ENCODE measurements around the gene GPSM1. TPM values are rescaled to one million over a fixed set of nuclear protein-coding genes. Genes with fewer than 3 reads are reported as not detected.

Gene GPSM1
- total RNA-seq, 1 experiment from 2014 or later, result 24.7 TPM

DNA sequence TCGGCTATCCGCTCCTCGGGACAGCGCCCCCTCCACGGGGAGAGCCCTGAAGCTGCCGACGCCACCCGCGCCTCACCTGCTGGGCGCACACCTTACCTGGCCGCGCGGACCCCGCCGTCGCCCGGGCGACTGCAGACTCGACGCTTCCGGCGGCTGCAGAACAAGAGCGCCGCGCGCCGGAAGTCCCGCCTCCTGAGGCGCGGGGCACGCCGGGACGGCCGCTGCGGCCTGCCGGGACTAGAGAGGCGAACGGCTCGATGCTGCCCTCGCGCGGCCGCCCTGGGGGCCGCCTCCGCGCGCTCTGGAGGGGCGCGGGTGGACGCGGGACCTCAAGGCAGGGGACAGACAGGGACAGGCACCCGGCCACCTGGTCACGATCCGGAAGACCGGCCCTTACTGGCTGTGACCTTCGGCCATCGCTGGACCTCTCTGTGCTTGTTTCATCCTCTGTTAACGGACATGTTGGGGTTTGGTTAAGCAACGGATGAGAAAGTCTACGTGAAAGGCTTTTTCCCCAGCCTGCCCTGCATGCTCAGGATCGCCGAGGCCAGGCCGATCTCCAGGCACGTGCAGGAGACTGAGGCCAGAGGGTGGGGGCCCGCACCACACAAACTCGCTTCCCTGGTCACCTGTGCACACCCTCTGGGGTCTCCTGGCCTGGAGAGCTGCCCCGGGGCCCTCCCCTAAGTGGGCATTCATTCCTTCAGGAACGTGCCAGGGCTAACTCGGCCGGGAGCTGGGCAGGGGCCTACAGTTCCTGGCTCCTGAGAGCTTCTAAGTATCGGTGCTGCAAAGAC lies 72.9 kb downstream of the GPSM1 start, which contains the start of gene SNAPC4:
SNAPC4 (minus strand) TSS at position 133 of the 797 bp plus-strand sequence. CDS start 1,742 bp downstream, outside the sequence.
- no peaks in the 10 kb centered on the region for H3K4me1 ChIP-seq (ENCODE audit: insufficient read depth, low read length)
- no peak within 1 kb of the TSS for H3T11ph ChIP-seq (ENCODE audit: low read length)
- no peak within 1 kb of the TSS for H2AK5ac ChIP-seq (ENCODE audit: insufficient read length, low read length)
- peaks cover 6% of the 10 kb centered on the region for H3K23me2 ChIP-seq (ENCODE audit: insufficient read length, low read depth, low read length, poor library complexity, severe bottlenecking)
- no peaks in the 10 kb centered on the region for H4K20me1 ChIP-seq (ENCODE audit: control insufficient read depth, insufficient read depth, insufficient read length)
- H2BK12ac ChIP-seq (ENCODE audit: insufficient read length, low read depth, low read length), result no peak within 1 kb of the TSS
- no peak within 1 kb of the TSS for H2AFZ ChIP-seq (ENCODE audit: low read length)
- no peak within 1 kb of the TSS for H3K4ac ChIP-seq (ENCODE audit: low read depth, low read length)
- H3K56ac ChIP-seq (ENCODE audit: insufficient read length, low read depth, low read length), result no peak within 1 kb of the TSS
- H2BK20ac ChIP-seq (ENCODE audit: low read depth, low read length, poor library complexity, severe bottlenecking), result no peak within 1 kb of the TSS
- Mint-ChIP-seq H3K36me3 (ENCODE audit: insufficient read depth in 1 of 3, low read depth in 3 of 3) (peaks cover 21 to 69% (median 60%) of the 10 kb centered on the region in 3 experiments), H3K4me1 (peaks cover 11 to 12% of the 10 kb centered on the region in 2 experiments), H3K27me3 (ENCODE audit: low read depth) (no peaks in the 10 kb centered on the region), H3K9me3 (no peaks in the 10 kb centered on the region), H3K4me3 (peak within 1 kb of the TSS; percentile 89 to 94), H3K27ac (peak within 1 kb of the TSS; percentile 70 to 94 (median 90); a peak in 6 of 7 replicates)
- H4K91ac ChIP-seq (ENCODE audit: insufficient read length, low read depth, low read length), result no peak within 1 kb of the TSS
- DNase-seq, result peak; percentile 92
- H2BK120ac ChIP-seq (ENCODE audit: low read depth, low read length, poor library complexity, severe bottlenecking), result no peak within 1 kb of the TSS
- H2BK5ac ChIP-seq (ENCODE audit: insufficient read length, low read length), result no peak within 1 kb of the TSS
- TF ChIP-seq, protein P1, sequence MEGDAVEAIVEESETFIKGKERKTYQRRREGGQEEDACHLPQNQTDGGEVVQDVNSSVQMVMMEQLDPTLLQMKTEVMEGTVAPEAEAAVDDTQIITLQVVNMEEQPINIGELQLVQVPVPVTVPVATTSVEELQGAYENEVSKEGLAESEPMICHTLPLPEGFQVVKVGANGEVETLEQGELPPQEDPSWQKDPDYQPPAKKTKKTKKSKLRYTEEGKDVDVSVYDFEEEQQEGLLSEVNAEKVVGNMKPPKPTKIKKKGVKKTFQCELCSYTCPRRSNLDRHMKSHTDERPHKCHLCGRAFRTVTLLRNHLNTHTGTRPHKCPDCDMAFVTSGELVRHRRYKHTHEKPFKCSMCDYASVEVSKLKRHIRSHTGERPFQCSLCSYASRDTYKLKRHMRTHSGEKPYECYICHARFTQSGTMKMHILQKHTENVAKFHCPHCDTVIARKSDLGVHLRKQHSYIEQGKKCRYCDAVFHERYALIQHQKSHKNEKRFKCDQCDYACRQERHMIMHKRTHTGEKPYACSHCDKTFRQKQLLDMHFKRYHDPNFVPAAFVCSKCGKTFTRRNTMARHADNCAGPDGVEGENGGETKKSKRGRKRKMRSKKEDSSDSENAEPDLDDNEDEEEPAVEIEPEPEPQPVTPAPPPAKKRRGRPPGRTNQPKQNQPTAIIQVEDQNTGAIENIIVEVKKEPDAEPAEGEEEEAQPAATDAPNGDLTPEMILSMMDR (conservative IDR thresholded peaks at IDR 0.05), result peak; percentile 97
- no peak within 1 kb of the TSS for H4K8ac ChIP-seq (replicated peaks; ENCODE audit: insufficient read length, low read depth, low read length)
- no peak within 1 kb of the TSS for H3K23ac ChIP-seq (ENCODE audit: insufficient read length, low read depth, low read length)
- no peak within 1 kb of the TSS for H3K27ac ChIP-seq (ENCODE audit: insufficient read length, low read depth, low read length)
- H2BK15ac ChIP-seq (ENCODE audit: low read depth, low read length), result no peak within 1 kb of the TSS
- H3K14ac ChIP-seq (ENCODE audit: insufficient read depth, low read length), result peak within 1 kb of the TSS; percentile 48; the same call in 1 of the 2 replicates
- H3K9ac ChIP-seq (ENCODE audit: extremely low read depth, insufficient read length, low read length), result peak within 1 kb of the TSS; percentile 74
- H3K27me3 ChIP-seq (ENCODE audit: insufficient read depth, low read length), result no peaks in the 10 kb centered on the region
- no peak within 1 kb of the TSS for H3K18ac ChIP-seq (ENCODE audit: insufficient read length, low read depth, low read length)
- H4K5ac ChIP-seq (ENCODE audit: insufficient read length, low read depth, low read length), result no peak within 1 kb of the TSS
- peak within 1 kb of the TSS; percentile 94 for H3K4me2 ChIP-seq (ENCODE audit: insufficient read depth, insufficient read length, low read length)
- peaks cover 7% of the 10 kb centered on the region for H3K79me1 ChIP-seq (ENCODE audit: insufficient read depth, low read depth, low read length, poor library complexity, severe bottlenecking)
- WGBS (ENCODE audit: extremely low coverage, insufficient read length, low lambda C conversion rate), result no CpG with 5 or more reads among the region's 71 CpGs
- no peaks in the 10 kb centered on the region for H3K9me3 ChIP-seq (ENCODE audit: control insufficient read depth, low read depth, low read length)
- peaks cover 12% of the 10 kb centered on the region; the same call in 1 of the 2 replicates for H3K79me2 ChIP-seq (ENCODE audit: insufficient read depth, low read length)
